ENCODE measurements around the gene ZNF526.

The ZNF526 gene

DNA sequence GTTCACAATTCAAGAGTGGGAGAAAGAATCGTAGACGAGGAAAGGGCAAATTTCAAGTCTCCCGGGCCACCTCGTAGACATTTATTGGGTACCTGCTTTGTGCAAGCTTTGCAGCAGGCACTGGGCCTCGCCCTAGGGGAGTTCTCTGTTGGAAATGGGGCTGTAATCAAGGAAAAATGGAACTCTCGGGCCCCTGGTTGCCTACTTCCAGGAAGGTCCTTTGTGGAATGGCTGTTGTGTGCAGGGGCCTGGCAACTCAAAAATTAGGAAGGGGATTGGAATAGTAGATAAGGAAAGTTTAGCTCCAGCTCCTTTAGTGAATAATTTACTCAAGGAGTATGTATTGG lies 612 bp downstream of the ZNF526 start:
- H3K4me1 ChIP-seq (ENCODE audit: control insufficient read depth, insufficient read depth, low read length), result peaks cover 23% of the 10 kb centered on the region
- H3K36me3 ChIP-seq (ENCODE audit: control insufficient read depth in 2 of 2, insufficient read depth in 1 of 2, low read length in 2 of 2), result peaks cover 22 to 32% of the 10 kb centered on the region in 2 experiments
- peak overlapping the region; percentile 89 for H3K27ac ChIP-seq (ENCODE audit: extremely low read depth, low read depth, low read length)
- no peaks in the 10 kb centered on the region for H3K9me3 ChIP-seq (ENCODE audit: control insufficient read depth, insufficient read depth, low read depth, low read length)
- H3K4me3 ChIP-seq (ENCODE audit: low read depth, low read length), result peak overlapping the region; percentile 87
- POLR2A ChIA-PET, result interaction anchor here (0.6 to 6.0 kb wide), 6 partner anchors 9 to 23 kb away, joined by 3 to 67 read pairs (median 4); partner anchors contain the start of gene GSK3A
- CTCF ChIA-PET, result interaction anchor here (0.6 to 3.5 kb wide), 8 partner anchors 9 to 88 kb away, joined by 3 to 16 read pairs (median 3); partner anchors contain the start of genes GSK3A and PAFAH1B3
- TF ChIP-seq ZNF544 (tag by site-specific recombination; IDR thresholded peaks at IDR 0.05) (no peak), ZNF600 (tag by site-specific recombination; IDR thresholded peaks at IDR 0.05) (no peak), ZNF670 (tag by site-specific recombination; IDR thresholded peaks at IDR 0.05; ENCODE audit: low read depth) (no peak), ZFP37 (tag by site-specific recombination; IDR thresholded peaks at IDR 0.05) (0 out of 2 replicates have a peak, but pooled peaks have one; percentile 6), ZSCAN30 (tag by site-specific recombination; IDR thresholded peaks at IDR 0.05) (no peak), ZNF23 (tag by site-specific recombination; IDR thresholded peaks at IDR 0.05; ENCODE audit: borderline replicate concordance) (no peak), ZNF585B (tag by site-specific recombination; IDR thresholded peaks at IDR 0.05) (no peak), ZNF341 (tag by site-specific recombination; IDR thresholded peaks at IDR 0.05; ENCODE audit: low read depth) (no peak), ZNF335 (tag by site-specific recombination; conservative IDR thresholded peaks at IDR 0.05) (0 out of 2 replicates have a peak, but pooled peaks have one; percentile 20), ZNF768 (tag by site-specific recombination; IDR thresholded peaks at IDR 0.05) (no peak), ZNF16 (tag by site-specific recombination; IDR thresholded peaks at IDR 0.05; ENCODE audit: low read depth) (no peak), KLF16 (tag by site-specific recombination; IDR thresholded peaks at IDR 0.05) (no peak), ZNF274 (IDR thresholded peaks at IDR 0.05; ENCODE audit: low read length) (no peak), ZNF274 (tag by site-specific recombination; IDR thresholded peaks at IDR 0.05; ENCODE audit: borderline replicate concordance) (no peak), ZNF426 (tag by site-specific recombination; IDR thresholded peaks at IDR 0.05) (no peak), ZFHX2 (tag by site-specific recombination; conservative IDR thresholded peaks at IDR 0.05) (no peak), ZNF660 (tag by site-specific recombination; IDR thresholded peaks at IDR 0.05) (no peak), ZNF214 (tag by site-specific recombination; IDR thresholded peaks at IDR 0.05; ENCODE audit: borderline replicate concordance) (no peak), ZNF510 (tag by site-specific recombination; IDR thresholded peaks at IDR 0.05; ENCODE audit: insufficient replicate concordance) (no peak), ZNF830 (tag by site-specific recombination; IDR thresholded peaks at IDR 0.05; ENCODE audit: low read depth) (no peak), ZNF239 (tag by site-specific recombination; IDR thresholded peaks at IDR 0.05) (no peak), ZNF792 (tag by site-specific recombination; IDR thresholded peaks at IDR 0.05) (no peak), ZBTB1 (tag by site-specific recombination; IDR thresholded peaks at IDR 0.05) (no peak), ZNF175 (tag by site-specific recombination; IDR thresholded peaks at IDR 0.05) (no peak), KLF7 (tag by site-specific recombination; IDR thresholded peaks at IDR 0.05; ENCODE audit: borderline replicate concordance) (no peak), ZBTB7A (tag by site-specific recombination; IDR thresholded peaks at IDR 0.05; ENCODE audit: low read depth) (no peak)
- TF ChIP-seq, protein P1, sequence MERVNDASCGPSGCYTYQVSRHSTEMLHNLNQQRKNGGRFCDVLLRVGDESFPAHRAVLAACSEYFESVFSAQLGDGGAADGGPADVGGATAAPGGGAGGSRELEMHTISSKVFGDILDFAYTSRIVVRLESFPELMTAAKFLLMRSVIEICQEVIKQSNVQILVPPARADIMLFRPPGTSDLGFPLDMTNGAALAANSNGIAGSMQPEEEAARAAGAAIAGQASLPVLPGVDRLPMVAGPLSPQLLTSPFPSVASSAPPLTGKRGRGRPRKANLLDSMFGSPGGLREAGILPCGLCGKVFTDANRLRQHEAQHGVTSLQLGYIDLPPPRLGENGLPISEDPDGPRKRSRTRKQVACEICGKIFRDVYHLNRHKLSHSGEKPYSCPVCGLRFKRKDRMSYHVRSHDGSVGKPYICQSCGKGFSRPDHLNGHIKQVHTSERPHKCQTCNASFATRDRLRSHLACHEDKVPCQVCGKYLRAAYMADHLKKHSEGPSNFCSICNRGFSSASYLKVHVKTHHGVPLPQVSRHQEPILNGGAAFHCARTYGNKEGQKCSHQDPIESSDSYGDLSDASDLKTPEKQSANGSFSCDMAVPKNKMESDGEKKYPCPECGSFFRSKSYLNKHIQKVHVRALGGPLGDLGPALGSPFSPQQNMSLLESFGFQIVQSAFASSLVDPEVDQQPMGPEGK (tag by site-specific recombination; IDR thresholded peaks at IDR 0.05), result no peak
- TF ChIP-seq, protein P2, sequence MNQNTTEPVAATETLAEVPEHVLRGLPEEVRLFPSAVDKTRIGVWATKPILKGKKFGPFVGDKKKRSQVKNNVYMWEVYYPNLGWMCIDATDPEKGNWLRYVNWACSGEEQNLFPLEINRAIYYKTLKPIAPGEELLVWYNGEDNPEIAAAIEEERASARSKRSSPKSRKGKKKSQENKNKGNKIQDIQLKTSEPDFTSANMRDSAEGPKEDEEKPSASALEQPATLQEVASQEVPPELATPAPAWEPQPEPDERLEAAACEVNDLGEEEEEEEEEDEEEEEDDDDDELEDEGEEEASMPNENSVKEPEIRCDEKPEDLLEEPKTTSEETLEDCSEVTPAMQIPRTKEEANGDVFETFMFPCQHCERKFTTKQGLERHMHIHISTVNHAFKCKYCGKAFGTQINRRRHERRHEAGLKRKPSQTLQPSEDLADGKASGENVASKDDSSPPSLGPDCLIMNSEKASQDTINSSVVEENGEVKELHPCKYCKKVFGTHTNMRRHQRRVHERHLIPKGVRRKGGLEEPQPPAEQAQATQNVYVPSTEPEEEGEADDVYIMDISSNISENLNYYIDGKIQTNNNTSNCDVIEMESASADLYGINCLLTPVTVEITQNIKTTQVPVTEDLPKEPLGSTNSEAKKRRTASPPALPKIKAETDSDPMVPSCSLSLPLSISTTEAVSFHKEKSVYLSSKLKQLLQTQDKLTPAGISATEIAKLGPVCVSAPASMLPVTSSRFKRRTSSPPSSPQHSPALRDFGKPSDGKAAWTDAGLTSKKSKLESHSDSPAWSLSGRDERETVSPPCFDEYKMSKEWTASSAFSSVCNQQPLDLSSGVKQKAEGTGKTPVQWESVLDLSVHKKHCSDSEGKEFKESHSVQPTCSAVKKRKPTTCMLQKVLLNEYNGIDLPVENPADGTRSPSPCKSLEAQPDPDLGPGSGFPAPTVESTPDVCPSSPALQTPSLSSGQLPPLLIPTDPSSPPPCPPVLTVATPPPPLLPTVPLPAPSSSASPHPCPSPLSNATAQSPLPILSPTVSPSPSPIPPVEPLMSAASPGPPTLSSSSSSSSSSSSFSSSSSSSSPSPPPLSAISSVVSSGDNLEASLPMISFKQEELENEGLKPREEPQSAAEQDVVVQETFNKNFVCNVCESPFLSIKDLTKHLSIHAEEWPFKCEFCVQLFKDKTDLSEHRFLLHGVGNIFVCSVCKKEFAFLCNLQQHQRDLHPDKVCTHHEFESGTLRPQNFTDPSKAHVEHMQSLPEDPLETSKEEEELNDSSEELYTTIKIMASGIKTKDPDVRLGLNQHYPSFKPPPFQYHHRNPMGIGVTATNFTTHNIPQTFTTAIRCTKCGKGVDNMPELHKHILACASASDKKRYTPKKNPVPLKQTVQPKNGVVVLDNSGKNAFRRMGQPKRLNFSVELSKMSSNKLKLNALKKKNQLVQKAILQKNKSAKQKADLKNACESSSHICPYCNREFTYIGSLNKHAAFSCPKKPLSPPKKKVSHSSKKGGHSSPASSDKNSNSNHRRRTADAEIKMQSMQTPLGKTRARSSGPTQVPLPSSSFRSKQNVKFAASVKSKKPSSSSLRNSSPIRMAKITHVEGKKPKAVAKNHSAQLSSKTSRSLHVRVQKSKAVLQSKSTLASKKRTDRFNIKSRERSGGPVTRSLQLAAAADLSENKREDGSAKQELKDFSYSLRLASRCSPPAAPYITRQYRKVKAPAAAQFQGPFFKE (tag by site-specific recombination; IDR thresholded peaks at IDR 0.05; ENCODE audit: borderline replicate concordance), result no peak
- TF ChIP-seq, protein P3, sequence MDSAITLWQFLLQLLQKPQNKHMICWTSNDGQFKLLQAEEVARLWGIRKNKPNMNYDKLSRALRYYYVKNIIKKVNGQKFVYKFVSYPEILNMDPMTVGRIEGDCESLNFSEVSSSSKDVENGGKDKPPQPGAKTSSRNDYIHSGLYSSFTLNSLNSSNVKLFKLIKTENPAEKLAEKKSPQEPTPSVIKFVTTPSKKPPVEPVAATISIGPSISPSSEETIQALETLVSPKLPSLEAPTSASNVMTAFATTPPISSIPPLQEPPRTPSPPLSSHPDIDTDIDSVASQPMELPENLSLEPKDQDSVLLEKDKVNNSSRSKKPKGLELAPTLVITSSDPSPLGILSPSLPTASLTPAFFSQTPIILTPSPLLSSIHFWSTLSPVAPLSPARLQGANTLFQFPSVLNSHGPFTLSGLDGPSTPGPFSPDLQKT (IDR thresholded peaks at IDR 0.05; ENCODE audit: borderline replicate concordance, low read depth, low read length), result no peak
- TF ChIP-seq, protein P4, sequence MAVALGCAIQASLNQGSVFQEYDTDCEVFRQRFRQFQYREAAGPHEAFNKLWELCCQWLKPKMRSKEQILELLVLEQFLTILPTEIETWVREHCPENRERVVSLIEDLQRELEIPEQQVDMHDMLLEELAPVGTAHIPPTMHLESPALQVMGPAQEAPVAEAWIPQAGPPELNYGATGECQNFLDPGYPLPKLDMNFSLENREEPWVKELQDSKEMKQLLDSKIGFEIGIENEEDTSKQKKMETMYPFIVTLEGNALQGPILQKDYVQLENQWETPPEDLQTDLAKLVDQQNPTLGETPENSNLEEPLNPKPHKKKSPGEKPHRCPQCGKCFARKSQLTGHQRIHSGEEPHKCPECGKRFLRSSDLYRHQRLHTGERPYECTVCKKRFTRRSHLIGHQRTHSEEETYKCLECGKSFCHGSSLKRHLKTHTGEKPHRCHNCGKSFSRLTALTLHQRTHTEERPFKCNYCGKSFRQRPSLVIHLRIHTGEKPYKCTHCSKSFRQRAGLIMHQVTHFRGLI (tag by site-specific recombination; IDR thresholded peaks at IDR 0.05), result 0 out of 2 replicates have a peak, but pooled peaks have one; percentile 4

All from HEK293 (cell line).